Stimulated activated CD4-positive, alpha-beta T cell treated with anti-CD3 and anti-CD28 coated beads, Interleukin-2, amount 100 ng/mL, for 24 hours (primary cell): ENCODE measurements around the gene ITFG1.
"Not testable (repeated sequence)": the region's sequence is repeated elsewhere in the genome, so short reads cannot be mapped to it uniquely, and the experiment has no call there.

Source experiments
- DNase-seq, 2 donors: peaks; one replicate each; pipeline ENCODE4 v3.0.0-alpha.2; 2020

The ITFG1 gene

DNA sequence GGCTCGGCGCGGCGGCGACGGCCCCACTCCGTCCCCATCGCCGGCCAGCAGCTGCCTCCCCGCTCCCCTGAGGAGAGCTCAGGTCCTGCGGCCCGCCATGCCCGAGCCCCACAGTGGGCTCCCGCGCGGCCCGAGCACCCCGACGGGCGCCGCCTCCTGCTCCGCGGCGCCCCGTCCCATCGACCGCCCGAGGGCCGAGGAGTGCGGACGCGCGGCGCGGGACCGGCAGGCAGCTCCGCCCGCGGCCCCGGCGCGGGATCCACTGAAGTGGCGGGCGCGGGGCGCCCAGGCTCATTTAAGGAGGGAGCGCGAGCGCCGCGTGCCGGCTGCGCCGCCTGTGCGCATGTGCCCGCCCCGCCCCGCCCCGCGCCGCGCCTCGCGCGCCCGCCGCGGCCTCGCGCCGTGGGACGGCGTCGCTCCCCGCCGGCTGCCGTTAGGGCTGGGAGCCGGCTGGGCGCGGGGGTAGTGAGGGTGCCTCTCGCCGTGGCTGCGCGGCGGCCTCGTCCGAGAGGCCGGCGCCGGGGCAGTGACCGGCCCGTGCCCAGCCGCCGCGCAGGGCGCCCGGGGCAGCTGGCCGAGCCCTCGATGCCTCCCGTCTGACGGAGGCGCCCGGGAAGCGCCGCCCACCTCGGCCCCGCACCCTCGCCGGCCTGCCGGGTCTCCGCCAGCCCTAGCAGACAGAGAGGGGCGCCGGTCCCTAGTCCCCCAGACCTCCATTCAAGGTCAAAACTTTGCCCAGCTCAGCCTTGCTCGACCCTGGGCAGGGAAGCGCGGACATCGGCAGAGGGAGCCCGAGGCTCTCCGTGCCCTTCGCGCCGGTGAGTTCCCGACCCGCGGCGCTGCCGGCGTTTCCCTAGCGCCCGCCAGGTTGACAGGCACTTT lies 316.9 kb downstream of the ITFG1 start, which contains the start of gene NETO2:
NETO2 (minus strand) TSS at position 269 of the 882 bp plus-strand sequence. CDS start 333 bp downstream, outside the sequence.
- peak; percentile 64 to 74 for DNase-seq

GRCh38 chr16:47142821-47143676 lies 317.8 kb downstream of the ITFG1 start:
- peak; percentile 62 to 75 for DNase-seq

DNA sequence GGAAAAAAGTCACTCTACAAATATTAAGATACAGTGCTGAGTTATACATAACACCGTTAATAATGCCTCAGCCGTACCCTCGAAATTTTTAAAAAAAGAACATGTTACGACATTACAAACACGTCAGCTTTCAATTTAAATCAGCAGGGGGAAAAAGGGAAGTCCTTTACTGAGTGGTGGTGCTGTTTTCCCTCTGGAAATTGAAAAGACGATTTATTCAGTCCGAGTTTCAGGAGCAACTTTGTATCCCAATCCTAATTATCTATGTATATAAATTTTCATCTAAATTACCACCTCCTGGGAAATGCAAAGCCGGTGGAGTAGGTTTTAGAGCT lies 318.4 kb downstream of the ITFG1 start:
- no peak for DNase-seq

DNA sequence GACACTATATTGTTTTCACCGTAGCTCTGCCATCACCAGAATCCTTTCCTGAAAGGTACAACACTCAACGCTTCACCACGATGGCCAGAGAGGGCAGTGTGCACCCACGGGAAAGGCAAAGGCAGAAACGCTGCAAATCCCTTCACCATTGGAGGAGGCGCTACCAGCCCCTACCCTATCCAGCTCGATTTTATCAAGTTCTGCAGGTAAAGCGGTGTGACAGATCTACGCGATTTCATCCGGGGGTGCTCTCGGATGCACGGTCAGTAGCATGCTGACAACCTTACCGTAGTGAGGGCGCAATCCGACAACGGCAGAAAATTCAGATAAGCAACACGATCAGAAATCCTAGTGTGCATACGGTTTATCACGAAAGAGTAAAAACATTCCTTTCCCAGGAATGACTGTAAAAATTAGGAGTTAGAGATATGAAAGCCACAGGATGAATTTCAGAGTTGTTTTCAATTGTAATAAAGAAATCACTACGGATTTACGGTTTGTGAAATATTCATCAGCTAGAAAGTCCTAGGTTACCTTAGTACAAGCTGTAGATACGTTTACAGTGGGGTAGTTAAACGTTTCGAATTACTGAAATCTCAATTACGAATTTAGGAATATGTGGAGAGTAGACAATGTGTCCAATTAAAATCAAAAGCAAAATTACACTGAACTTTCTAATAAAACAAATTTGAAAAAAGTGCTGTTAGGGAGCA lies 318.9 kb downstream of the ITFG1 start:
- peak; percentile 81 to 83 for DNase-seq

- no peak for DNase-seq
Observed at GRCh38 chr16:47140686-47141085, 320.2 kb downstream of the ITFG1 start.

DNA sequence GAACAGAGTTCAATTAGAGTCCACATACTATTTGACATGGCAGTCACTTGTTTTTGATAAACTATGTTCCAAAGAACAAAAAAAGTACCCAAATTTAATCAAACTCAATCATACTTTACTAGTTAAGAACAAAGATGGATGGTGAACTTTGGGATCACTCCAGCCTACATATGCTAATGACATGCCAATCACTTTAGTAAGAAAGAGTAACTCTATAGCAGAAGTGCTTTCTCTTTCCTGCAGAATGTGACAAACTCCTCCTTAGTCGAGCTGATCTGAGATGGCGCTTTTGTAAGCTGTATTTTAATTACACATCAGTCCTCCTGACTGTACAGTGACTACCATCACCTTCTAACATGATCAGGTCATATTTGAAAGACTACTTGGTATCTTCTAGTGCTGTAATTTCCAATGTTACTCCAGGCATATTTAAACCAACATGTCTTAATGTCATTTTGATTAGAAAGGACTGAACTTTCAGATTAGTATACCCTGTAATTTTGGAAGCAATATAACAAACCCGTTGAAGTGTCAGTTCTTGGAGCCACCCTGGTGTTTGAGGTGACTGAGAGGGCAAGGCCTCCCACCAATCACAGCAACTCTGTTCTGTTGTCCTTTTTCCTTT lies 321.2 kb downstream of the ITFG1 start:
- no peak for DNase-seq

DNA sequence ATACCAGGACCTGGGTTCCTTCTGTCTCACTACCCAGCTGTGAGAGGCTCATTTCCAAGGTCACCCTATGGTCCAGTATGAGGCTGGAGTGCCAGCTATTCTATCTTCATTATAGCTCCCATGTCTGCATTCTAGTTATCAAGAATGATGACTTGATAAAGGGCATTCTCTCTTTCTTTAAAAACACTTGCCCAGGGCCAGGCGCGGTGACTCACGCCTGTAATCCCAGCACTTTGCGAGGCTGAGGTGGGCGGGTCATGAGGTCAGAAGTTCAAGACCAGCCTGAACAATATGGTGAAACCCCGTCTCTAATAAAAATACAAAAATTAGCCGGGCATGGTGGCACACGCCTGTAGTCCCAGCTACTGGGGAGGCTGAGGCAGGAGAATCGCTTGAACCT lies 322.9 kb downstream of the ITFG1 start:
- DNase-seq, result not testable (repeated sequence)

DNA sequence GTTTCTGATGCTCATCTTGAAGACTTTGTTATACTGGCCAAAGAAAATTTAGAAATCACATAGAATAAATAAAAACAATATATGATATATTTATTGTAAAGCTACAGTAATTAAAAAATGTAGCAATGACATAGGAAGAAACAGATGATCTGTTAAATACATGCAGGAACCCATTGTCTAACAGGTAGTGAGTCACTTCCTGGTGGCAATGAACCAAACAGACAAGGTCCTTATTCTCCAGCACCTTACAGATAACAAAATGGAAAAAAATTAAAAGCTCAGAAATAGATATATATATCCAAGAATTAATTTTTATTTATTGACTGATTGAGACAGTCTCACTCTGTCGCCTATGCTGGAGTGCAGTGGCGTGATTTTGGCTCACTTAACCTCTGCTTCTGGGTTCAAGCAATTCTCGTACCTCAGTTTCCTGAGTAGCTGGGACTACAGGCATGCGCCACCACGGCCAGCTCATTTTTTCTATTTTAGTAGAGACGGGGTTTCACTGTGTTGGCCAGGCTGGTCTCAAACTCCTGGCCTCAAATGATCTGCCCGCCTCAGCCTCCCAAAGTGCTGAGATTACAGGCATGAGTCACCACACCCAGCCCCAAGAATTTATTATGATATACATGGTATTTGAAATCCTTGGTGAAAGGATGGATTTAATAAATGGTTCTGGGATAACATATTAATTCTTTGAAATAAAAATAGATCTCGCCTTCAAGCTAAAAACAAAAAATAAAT lies 324.6 kb downstream of the ITFG1 start:
- no peak for DNase-seq

DNA sequence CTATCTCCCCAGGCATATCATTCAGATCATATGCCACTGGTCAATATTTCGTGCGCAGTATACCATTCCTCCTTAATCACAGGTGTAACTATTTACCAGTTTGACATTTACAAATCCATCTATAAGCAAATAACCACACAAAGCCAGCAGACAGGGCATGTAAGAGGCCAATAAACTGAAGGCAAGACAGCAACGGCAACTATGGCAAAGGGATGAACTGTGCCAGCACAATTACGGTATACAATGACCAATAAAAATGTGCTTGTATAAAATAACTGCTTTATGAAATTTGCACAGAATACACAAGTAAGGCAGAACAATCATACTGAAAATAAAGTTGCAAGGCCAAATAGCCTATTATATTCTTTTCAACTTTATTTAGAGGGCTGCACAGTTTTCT lies 326.3 kb downstream of the ITFG1 start:
- DNase-seq, result no peak

GRCh38 chr16:47132308-47132707 lies 328.6 kb downstream of the ITFG1 start:
- no peak for DNase-seq

- DNase-seq, result no peak
Observed at GRCh38 chr16:47129755-47130435, 331.0 kb downstream of the ITFG1 start.

GRCh38 chr16:47127541-47127940 lies 333.3 kb downstream of the ITFG1 start:
- no peak for DNase-seq

DNA sequence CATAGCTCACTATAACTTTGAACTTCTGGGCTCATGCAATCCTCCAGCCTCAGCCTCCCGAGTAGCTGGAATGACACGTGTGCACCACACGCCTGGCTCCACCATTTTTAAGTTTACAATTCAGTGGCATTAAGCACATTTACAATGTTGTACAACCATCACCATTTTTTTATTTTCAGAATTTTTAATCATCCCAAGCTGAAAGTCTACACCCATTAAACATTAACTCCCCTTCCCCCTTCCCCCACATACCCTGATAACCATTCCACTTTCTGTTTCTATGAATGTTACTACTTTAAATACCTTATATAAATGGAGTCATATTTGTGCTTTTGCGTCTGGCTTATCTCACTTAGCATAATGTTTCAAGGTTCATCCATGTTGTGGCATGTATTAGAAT lies 335.1 kb downstream of the ITFG1 start:
- no peak for DNase-seq

- DNase-seq, result no peak
Observed at GRCh38 chr16:47113130-47113529, 347.7 kb downstream of the ITFG1 start.

DNA sequence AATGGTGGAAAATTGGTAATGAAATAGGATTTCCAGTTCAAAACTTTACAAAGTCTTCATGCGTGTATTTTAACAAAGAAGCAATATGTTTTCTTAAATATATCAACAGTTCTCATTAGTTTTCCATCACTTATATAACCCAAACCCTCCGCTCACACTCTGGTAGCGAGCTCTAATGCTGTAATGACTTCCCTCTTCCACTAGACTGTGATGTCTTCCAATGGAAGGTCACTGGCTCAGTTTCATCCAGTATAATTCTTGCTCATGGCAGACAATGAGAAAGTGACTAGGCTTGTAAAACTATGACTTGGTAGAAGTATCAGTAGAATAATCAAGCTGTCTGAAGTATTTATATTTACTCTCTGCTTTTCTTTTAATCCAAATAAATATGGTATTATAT lies 349.9 kb downstream of the ITFG1 start:
- no peak for DNase-seq

GRCh38 chr16:47109361-47109760 lies 351.5 kb downstream of the ITFG1 start:
- no peak for DNase-seq
